ENCODE results near the gene CCDC141. TPM values are rescaled to one million over a fixed set of nuclear protein-coding genes. Genes with fewer than 3 reads are reported as not detected.

The CCDC141 gene
- total and polyA plus RNA-seq, 2 experiments from 2014 or later, result 11.7 to 13.4 TPM

DNA sequence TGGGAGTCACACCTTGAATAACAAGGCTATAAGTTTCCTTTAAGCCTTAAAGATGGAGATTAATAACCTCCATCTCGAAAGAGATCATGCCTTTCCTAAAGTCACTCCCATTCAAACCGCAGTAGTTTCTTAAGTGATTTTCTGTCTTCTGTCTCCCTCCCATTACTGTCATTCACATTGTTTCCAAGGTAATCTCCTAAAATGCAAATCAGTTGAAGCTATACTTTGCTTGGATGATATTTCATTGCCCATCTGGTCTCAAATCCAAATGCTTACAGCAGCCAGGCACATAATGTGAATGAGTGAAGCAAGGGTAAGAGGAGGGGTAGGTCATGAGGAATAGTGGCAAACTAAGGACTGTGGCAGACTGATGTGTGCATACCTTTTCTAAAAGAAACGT is 116.4 kb downstream of the CCDC141 start:
- Histone ChIP-seq H3F3A (replicated peaks; ENCODE audit: low read depth) (no peaks in the 10 kb centered on the region), H3K36me3 (ENCODE audit: insufficient read depth) (peaks cover 4% of the 10 kb centered on the region; the same call in 1 of the 2 replicates), H3K4me2 (no peak overlapping the region), H3K4me1 (ENCODE audit: insufficient read depth) (no peaks in the 10 kb centered on the region), H3K79me2 (replicated peaks; ENCODE audit: insufficient read depth) (no peaks in the 10 kb centered on the region), H3K27me3 (ENCODE audit: insufficient read depth) (no peaks in the 10 kb centered on the region), H4K20me1 (replicated peaks; ENCODE audit: insufficient read depth) (no peaks in the 10 kb centered on the region), H2AFZ (no peak overlapping the region), H3K4me3 (no peak overlapping the region), H3K9me2 (ENCODE audit: insufficient read depth) (no peaks in the 10 kb centered on the region), H3K27ac (ENCODE audit: low read depth) (no peak overlapping the region)
- Mint-ChIP-seq H3K27ac (0 out of 2 replicates have a peak overlapping the region, but pooled peaks have one; percentile 6), H3K36me3 (ENCODE audit: low read depth) (peaks cover 35% of the 10 kb centered on the region), H3K4me3 (no peak overlapping the region), H3K27me3 (ENCODE audit: insufficient read depth, low read depth, poor library complexity) (no peaks in the 10 kb centered on the region), H3K4me1 (no peaks in the 10 kb centered on the region), H3K9me3 (peaks cover 34% of the 10 kb centered on the region)
- no peak for TF ChIP-seq STAT1 (IDR thresholded peaks at IDR 0.05; ENCODE audit: unreplicated experiment)
- TF ChIP-seq, protein P1, sequence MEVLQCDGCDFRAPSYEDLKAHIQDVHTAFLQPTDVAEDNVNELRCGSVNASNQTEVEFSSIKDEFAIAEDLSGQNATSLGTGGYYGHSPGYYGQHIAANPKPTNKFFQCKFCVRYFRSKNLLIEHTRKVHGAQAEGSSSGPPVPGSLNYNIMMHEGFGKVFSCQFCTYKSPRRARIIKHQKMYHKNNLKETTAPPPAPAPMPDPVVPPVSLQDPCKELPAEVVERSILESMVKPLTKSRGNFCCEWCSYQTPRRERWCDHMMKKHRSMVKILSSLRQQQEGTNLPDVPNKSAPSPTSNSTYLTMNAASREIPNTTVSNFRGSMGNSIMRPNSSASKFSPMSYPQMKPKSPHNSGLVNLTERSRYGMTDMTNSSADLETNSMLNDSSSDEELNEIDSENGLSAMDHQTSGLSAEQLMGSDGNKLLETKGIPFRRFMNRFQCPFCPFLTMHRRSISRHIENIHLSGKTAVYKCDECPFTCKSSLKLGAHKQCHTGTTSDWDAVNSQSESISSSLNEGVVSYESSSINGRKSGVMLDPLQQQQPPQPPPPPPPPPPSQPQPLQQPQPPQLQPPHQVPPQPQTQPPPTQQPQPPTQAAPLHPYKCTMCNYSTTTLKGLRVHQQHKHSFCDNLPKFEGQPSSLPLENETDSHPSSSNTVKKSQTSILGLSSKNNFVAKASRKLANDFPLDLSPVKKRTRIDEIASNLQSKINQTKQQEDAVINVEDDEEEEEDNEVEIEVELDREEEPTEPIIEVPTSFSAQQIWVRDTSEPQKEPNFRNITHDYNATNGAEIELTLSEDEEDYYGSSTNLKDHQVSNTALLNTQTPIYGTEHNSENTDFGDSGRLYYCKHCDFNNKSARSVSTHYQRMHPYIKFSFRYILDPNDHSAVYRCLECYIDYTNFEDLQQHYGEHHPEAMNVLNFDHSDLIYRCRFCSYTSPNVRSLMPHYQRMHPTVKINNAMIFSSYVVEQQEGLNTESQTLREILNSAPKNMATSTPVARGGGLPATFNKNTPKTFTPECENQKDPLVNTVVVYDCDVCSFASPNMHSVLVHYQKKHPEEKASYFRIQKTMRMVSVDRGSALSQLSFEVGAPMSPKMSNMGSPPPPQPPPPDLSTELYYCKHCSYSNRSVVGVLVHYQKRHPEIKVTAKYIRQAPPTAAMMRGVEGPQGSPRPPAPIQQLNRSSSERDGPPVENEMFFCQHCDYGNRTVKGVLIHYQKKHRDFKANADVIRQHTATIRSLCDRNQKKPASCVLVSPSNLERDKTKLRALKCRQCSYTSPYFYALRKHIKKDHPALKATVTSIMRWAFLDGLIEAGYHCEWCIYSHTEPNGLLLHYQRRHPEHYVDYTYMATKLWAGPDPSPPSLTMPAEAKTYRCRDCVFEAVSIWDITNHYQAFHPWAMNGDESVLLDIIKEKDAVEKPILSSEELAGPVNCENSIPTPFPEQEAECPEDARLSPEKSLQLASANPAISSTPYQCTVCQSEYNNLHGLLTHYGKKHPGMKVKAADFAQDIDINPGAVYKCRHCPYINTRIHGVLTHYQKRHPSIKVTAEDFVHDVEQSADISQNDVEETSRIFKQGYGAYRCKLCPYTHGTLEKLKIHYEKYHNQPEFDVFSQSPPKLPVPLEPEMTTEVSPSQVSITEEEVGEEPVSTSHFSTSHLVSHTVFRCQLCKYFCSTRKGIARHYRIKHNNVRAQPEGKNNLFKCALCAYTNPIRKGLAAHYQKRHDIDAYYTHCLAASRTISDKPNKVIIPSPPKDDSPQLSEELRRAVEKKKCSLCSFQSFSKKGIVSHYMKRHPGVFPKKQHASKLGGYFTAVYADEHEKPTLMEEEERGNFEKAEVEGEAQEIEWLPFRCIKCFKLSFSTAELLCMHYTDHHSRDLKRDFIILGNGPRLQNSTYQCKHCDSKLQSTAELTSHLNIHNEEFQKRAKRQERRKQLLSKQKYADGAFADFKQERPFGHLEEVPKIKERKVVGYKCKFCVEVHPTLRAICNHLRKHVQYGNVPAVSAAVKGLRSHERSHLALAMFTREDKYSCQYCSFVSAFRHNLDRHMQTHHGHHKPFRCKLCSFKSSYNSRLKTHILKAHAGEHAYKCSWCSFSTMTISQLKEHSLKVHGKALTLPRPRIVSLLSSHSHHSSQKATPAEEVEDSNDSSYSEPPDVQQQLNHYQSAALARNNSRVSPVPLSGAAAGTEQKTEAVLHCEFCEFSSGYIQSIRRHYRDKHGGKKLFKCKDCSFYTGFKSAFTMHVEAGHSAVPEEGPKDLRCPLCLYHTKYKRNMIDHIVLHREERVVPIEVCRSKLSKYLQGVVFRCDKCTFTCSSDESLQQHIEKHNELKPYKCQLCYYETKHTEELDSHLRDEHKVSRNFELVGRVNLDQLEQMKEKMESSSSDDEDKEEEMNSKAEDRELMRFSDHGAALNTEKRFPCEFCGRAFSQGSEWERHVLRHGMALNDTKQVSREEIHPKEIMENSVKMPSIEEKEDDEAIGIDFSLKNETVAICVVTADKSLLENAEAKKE (CRISPR knock-in tag; IDR thresholded peaks at IDR 0.05), result no peak
- TF ChIP-seq CREB1 (CRISPR knock-in tag; IDR thresholded peaks at IDR 0.05; ENCODE audit: low read depth), result no peak
- no peak for TF ChIP-seq JUNB (IDR thresholded peaks at IDR 0.05; ENCODE audit: unreplicated experiment)
- no peak for TF ChIP-seq EZH2phosphoT487 (IDR thresholded peaks at IDR 0.05; ENCODE audit: unreplicated experiment)
- TF ChIP-seq ZNF331 (CRISPR knock-in tag; IDR thresholded peaks at IDR 0.05; ENCODE audit: low read depth), result no peak
- TF ChIP-seq, protein P2, sequence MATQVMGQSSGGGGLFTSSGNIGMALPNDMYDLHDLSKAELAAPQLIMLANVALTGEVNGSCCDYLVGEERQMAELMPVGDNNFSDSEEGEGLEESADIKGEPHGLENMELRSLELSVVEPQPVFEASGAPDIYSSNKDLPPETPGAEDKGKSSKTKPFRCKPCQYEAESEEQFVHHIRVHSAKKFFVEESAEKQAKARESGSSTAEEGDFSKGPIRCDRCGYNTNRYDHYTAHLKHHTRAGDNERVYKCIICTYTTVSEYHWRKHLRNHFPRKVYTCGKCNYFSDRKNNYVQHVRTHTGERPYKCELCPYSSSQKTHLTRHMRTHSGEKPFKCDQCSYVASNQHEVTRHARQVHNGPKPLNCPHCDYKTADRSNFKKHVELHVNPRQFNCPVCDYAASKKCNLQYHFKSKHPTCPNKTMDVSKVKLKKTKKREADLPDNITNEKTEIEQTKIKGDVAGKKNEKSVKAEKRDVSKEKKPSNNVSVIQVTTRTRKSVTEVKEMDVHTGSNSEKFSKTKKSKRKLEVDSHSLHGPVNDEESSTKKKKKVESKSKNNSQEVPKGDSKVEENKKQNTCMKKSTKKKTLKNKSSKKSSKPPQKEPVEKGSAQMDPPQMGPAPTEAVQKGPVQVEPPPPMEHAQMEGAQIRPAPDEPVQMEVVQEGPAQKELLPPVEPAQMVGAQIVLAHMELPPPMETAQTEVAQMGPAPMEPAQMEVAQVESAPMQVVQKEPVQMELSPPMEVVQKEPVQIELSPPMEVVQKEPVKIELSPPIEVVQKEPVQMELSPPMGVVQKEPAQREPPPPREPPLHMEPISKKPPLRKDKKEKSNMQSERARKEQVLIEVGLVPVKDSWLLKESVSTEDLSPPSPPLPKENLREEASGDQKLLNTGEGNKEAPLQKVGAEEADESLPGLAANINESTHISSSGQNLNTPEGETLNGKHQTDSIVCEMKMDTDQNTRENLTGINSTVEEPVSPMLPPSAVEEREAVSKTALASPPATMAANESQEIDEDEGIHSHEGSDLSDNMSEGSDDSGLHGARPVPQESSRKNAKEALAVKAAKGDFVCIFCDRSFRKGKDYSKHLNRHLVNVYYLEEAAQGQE (IDR thresholded peaks at IDR 0.05; ENCODE audit: unreplicated experiment), result no peak
- TF ChIP-seq ZNF114 (CRISPR knock-in tag; IDR thresholded peaks at IDR 0.05), result no peak
- no peak for TF ChIP-seq POLR2AphosphoS5 (IDR thresholded peaks at IDR 0.05; ENCODE audit: low read depth)
- no peak for TF ChIP-seq ETS1 (IDR thresholded peaks at IDR 0.05)
- TF ChIP-seq NANOG (IDR thresholded peaks at IDR 0.05; ENCODE audit: borderline replicate concordance), result no peak
- ATAC-seq, result no peak
- DNase-seq (ENCODE audit: low spot score), result no peak

All from GM23338 (cell line).